Inflammatory macrophage treated with lipopolysaccharide for 1 hour (primary cell): ENCODE measurements around the gene ZNHIT3.
"Not testable (repeated sequence)": the region's sequence is repeated elsewhere in the genome, so short reads cannot be mapped to it uniquely, and the experiment has no call there.

ENCODE experiments used
- DNase-seq, 2 donors: peaks; one replicate each; pipeline ENCODE4 v3.0.0-alpha.2; 2020 to 2022

The ZNHIT3 gene

DNA sequence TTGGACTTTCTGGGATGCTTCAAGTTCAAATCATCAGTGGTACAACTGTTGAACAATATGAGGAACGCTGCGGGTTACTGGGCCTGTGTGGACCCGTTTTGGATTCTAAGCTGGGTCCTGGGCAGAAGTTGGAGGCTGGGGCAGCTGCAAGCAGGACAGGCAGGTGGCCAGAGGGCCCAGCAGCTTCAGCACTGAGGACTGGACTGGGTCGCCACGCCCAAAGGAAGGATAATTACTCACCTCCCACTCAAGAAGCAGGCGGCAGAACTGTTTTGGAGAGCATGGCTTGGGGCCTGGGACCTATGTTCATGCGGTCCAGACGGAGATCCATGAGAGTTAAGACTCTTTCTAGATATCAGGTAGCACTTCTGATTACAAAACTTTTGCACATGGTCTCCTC is 1.5 kb upstream of the ZNHIT3 start:
- no peak for DNase-seq

DNA sequence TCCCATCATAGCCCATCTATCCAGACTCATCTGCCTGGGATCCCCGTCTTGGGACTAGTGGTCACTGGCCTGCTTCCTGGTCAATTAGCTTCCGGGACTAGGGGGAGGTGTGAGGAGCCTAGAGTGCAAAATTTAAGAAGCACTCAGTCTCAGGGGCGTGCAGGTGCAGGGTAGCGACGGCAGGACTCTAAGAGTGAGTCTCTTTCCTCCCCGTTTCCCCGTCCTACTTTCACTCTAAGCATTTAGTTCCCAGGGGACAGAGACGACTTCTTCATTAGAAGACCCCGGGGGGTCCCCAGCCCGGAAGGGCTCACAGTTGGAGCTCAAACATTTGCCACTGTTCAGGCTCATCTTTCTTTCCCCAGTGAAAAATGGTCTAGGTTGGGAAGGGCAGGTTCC is 677 bp upstream of the ZNHIT3 start:
- DNase-seq: no peak

DNA sequence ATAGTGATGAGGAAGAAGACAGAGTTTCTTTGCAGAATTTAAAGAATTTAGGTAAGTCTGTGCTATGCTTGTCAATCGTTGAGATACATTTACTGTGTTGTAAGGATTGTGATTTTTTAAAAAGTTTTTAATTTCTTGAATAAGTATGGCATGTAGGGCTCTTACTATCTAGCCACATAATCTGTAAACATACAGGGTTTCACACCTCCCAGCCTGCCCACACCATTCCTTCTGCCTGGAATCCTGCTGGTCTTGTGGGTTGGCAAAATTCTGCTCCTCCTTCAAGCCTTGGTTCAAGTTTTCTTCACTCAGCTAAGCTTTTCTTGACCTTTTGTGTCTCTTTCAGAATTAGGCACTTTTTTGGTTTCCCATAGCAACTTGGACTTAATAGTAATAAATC is 7.5 kb downstream of the ZNHIT3 start:
- no peak for DNase-seq

DNA sequence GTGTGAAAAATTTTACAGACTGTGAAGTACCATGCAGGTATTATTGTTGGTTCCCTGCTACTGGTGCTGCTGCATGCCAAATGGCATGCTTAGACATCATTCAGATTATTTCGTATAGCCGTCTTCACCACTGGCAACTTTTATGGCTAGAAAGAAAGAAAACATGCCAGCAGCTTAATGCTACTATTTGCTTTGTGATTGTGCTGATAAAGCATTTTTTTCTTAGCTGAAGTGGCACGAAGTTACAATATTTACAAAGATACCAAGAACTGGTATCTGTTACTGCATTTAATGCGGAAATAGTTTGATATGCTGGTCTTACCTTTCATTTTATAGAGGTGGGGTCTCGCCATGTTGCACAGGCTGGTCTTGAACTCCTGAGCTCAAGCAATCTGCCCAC is 8.2 kb downstream of the ZNHIT3 start:
- no peak for DNase-seq

DNA sequence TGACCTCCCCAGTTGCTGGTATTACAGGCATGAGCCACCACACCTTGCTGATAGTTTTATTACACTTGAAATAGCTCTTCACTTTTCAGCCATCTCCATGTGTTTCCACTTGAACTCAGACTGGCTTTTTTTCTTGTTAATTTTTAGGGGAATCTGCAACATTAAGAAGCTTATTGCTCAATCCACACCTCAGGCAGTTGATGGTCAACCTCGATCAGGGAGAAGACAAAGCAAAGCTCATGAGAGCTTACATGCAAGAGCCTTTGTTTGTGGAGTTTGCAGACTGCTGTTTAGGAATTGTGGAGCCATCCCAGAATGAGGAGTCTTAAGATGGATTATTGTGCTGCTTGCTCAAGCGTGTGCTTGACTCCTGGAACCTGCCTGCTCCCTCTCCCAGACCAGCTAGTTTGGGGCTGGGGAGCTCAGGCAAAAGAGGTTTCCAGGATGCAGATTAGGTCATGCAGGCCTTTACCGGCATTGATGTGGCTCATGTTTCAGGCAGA is 8.6 kb downstream of the ZNHIT3 start:
- no peak for DNase-seq

DNA sequence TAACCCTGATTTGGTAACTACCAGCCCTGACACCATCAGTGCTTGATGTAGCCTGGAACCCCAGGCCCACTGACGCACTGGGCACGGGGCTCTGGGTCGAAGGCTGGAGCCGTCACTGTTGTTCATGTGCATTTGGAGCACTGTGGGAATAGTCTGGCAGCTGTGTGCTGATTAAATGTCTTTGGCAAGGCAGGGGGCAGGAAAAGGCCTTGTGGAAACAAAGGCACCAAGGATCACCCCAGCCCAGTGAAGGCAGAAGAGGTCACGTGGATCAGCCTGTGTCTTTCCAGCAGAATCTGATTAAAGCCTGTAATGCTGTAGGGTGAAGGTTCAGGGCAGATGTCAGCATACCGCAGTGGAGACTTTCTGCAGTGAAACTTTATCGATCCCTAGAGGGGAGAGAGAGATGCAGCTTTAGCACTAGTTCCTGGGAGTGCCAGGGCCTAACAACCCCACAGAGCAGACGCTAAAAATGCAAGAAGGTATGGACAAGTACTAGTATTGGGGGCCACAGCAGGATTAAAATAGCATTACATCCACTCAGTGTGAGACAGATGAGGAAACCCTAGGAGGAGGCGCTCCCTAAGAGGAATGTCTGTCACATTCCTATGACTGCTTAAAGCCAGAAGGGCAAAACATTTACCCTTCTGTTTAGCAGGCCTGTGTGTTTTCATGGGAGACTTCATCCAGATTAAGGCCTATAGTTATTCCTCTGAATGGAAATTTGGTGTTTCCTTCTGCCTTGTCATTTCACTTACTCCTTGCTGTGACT is 9.7 kb downstream of the ZNHIT3 start:
- no peak for DNase-seq

DNA sequence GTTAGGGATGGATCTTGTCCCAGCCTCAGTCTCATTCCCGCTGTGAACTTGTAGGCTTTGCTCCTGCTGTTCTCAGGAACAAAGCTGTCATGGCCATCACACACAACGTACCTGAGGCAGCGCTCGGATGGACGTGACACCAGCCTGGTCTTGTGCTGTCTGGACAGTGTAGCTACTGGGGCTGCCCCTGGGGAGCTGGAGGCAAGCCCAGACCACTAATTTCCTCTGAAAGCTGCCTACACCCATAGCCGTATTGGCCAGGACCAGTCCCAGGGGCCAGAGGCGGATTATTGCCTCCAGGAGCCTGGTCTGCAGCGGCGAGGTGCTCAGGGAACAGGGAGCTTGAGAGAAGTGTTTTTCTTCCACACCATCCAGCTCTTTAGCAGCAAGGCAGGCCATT is 11.7 kb downstream of the ZNHIT3 start:
- DNase-seq: no peak

DNA sequence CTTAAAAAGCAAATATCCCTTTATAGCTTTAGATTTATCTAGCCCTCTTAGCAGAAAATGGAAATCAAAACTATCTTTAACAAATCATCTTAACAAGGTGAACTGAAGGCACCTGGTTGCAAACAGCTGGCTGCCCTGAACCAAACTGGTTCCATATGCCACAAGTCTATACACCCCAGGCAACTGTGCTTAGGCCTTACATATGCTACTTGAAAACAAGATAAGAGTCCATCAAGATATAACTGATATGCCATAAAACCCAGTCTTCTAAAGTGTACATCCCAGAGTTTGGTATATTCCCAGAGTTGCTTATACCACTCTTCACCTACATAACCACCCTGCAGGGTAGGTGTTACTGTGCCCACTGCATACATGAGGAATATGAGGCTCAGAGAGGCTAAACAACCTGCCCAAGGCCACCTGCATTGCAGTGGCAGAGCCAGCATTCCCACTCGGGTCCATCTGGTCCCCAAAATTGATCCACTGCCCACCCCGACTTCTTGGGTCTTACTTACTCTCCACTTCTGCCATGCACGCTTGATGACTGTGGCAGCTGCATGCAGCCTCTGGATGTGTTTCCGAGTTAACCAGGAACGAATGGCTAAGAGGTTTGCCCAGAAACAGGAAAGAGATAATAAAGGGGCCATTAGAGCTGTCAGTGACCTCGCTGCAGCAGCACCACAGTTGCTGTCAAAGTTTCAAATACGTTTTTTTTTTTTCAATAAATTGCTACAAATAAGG is 12.2 kb downstream of the ZNHIT3 start:
- DNase-seq: no peak

DNA sequence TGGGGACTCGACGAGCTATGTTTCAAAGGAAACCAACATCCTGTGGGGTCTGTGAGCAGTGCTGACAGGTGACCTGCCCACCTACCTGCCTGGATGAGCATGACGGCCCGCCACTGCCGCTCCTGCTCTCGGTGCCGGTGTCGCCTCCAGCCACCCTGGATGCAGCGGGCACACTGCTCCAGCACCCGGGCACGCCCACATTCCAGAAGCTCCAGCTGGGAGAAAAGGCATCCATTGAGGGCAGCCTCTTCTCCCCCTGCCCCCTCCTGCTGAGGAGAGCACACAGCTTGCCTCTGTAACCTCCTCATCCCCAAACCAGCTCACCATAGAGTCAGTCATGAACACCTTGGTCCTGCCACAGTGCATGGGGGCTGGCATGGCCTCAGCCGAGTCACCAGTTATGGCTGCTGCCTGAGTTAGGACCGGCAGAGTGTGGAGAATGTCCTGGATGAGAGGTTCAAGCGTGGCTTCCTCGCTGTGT is 14.3 kb downstream of the ZNHIT3 start:
- no peak for DNase-seq

DNA sequence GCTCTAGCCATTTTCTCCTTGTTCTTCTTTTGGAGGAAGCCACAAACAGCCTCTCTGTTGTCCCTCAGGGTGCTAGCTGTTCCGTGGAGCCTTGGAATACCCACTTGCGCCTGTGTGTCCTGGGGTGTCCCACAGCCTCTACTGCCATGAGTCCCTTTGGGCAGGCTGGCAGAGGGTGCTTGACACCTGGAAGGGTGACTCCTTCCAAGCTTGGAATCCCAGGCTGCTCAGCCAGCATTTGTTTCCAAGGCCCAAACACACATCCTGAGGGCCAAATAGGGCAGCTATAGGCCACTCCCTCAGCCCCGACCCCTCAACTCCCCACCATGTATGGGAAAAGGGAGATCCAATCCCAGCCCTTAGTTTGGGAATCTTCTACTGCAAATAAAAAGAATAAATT is 14.9 kb downstream of the ZNHIT3 start:
- DNase-seq: no peak

DNA sequence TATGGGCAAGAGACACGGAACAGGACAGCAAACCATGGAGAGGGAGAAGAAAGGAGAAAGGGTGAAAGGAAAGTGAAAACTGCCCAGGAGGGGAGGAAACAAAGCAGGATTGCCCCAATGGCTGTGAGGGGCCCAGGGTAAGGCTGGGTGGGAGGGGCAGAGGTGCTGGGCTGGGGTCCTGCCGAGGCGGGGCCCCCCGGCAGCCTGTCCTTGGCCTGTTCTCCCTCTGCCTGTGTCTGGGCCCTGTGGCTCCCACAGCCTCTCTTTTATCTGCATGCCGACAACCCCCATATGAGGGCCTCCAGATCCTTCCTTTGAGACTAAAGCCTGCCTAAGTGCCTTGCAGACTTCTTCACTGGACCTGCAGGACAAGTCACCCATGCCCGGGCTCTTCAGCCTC is 15.5 kb downstream of the ZNHIT3 start:
- DNase-seq: no peak

DNA sequence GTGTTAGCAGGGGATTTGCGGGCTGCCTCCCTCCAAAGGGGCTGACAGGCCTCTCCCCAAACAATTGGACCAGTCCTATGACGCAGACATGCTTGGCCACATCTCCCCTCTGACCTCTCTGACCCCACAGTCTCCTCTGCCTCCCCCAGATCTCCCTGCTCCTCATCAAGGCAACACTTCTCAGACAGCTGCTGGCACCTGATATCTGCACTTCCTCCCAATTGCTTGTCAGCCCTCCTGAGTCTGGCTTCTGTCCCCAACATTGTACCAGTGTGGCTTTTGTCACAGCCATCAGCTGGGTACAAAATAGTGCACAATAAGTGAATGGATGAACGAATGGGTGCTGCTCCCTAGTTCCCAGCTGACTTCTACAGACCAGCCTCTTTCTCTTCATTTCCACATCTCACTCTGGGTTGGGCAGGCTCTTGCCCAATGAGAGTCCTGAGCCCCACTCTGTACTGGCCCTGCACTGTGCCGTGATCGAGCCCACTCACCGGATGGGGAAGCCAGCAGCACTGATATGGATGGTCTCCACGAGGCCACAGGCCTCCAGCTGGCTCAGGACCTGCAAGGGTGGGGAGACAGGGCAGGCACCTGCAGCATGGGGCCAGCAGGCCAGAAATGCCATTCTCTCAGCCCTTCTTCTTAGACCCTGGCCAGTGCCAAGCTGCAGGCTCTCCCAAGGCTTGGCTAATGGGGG is 17.1 kb downstream of the ZNHIT3 start:
- DNase-seq: no peak

DNA sequence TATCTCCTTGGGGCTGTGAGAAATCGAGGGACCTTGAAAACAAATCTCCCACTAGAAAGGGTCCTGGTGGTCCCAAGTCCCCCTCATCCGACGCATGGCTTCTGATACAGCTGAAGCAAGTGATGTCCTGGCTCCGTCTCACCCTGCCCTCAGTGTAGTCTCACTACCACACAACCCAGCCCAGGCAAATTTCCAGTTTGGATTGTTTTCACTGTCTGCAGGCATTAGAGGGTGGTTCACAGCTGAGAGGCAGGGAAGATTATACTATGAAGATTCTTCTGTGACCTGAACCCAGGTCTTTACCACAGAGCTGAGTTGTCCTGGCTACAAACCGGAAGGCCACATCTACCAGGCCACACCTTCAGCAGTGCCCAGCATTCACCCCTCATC is 17.7 kb downstream of the ZNHIT3 start:
- DNase-seq: no peak

DNA sequence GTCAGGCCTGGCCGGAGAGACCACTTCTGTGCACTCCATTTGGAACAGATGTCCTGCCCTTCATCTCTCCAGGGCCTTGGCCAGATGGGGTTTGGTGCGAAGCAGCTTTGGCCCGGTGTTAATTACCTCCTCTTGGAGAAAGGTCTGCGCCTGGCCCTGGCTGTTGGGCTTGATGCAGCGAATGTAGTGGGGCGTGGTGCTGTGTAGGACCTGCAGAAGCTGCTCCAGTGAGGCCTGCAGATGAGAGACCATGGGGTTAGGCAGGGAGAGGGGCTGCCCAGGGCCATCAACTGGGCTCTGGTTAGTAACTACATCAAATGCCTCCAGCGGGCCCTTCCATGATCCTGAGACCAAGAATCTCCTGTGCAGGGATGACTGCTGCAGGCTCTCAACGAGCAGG is 18.7 kb downstream of the ZNHIT3 start:
- DNase-seq: no peak

DNA sequence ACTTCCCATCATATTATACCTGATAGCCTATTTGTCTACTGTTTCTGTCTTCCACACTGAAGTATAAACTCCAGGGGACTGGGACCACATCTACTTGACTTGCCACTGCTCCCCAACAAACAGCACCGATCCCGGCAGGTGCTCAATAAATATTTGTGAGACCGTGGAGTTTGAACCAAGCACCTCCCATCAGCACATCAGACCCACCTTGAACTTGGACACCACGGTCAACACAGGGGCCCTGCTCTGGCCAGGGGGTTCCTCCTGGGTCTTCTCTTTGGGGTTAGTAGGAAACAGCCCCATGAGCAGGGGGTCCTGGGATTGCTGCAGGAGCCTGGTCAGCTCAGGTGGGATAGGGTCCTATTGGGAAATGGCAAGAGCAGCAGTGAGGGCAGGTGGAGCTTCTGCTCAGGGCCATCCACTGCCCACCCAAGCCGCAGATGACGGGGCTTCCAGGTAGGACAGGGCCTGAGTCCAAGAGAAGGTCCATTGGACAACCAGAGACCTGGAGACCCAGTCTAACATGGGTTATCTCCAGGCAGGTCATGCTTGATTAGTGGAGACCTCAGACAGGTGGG is 19.9 kb downstream of the ZNHIT3 start:
- DNase-seq: no peak

DNA sequence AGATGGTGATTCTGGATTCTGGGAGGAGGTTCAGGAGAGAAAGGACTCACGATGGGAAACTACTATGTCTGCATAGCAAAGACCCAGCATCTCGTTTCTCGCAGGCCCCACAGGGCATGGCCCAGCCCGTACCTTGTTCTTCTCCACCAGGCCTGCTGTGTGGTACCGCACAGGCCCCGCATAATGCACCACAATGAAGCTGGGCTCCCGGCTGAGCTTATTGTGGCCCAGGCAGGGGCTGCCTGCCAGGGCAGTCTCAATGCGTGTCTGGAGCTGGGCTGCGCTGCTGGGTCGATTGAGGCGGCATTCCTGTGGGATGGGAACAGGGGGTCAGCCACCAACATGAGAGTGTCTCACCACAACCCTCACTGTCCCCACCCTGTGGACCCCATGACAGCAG is 20.4 kb downstream of the ZNHIT3 start:
- no peak for DNase-seq

DNA sequence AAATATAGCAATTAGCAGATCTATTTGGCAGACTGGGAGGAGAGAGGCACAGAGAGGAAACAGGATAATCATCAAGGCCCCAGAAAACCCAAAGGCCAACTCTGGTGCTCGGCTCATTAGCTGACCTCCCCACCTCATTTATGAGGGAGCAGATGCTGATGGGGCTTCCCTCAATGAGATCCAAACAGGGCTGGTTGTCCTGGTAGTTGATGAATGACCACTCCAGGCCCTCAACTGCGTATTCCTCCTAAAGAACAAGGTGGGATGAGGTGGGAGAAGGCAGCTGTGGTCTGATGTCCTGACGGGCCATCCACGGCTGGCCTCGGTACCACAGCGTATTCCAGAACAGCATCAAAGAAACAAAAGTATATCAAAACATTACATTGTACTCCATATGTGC is 20.8 kb downstream of the ZNHIT3 start:
- no peak for DNase-seq

DNA sequence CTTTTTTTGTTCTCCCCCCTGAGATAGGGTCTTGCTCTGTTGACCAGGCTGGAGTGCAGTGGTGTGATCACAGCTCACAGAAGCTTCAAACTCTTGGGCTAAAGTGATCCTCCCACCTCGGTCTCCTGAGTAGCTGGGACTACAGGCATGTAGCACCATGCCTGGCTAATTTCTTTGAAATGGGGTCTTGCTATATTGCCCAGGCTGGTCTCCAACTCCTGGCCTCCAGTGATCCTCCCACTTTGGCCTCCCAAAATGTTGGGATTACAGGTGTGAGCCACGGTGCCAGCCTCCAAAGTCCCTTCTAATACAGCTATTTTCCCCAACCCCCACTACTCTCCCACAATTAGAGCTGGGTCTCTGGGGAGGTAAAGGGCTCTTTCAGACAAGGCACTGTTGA is 22.0 kb downstream of the ZNHIT3 start:
- not testable (repeated sequence) for DNase-seq

DNA sequence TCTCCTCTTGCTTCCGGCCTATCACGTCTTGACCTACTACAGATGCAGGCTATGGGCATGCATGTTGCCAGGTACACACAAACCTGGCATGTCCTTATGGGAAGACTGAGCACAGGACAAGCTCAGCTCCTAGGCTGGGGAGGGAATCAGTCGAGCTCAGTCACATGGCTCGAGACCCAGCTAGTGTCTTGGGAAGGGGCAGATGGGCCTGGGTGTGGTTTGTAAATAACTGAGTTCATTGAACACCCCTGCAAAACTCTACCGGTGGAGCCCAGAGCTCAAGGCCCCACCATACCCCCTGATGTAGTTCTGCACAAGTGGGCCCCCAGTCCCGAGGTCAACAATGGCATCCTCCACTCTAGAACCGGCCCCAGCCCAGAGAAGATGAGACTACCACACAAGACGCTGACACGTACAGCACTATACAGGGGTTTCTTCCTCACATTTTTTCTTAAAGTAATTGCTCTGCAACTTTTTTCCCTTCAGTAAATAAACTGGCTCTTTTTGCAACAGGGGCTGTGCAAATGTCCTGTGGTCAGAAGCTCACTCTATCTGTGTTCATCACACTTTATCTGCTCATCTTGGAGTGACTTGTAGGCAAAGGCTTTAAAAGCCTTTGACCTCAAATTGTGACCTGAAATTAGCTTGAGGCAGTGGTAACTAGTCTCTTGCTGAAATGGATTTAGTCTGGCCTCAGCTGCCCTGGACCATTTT is 22.9 kb downstream of the ZNHIT3 start:
- DNase-seq: no peak

DNA sequence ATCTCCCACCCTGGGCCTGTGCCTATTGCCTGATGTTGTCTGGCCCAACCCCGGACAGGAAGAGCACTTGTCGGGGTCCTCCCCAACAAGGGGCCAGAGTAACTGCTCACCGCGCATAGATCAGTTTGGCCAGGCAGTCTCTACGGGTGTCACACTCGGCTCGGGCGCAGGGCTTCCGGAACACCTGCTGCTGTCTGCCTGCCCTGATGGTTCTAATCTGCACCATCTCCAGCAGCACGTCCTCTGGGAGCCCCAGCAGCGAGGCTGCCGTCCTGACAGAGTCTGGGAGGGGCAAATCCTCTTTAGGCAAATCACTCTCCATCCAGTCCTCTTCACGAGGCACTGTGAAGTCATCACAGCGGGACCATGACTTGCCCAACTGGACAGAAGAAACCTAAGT is 24.2 kb downstream of the ZNHIT3 start:
- no peak for DNase-seq

DNA sequence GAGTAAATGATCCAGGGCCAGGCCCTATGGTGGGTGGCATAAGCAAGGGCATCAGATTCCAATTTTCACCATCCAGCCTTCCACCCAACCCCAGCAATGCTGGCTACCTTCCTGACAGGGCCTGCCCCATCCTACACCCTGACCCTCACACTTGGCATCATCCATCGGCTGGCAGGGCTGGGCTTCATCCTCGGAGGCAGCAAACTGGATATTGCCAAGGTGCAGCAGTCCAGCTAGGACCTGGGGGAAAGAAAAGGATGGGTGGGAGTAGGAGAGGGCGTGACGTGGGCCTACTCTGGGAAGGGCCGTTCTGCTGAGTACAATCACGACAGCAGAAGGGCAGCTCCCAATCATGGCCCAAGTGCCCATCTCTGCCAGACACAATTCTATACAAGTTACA is 24.7 kb downstream of the ZNHIT3 start:
- no peak for DNase-seq

DNA sequence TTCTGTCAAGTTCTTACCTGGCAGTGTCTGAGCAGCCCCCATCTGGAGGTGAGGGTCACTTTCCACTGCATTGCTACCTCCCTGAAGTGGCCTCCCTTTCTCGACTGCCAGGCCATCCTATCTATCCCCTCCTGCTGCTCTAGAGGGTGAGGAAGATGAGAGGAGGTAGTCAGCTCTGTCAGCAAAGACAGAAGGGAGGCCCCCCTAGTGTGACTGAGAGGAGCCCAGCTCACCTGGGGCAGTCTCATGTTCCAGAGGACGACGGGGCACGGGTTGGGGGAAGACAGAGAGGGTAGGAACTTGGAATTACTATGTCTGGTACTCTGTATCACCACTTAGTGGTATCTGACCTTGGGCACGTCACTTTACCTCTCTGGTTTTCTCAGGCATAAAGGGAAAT is 26.2 kb downstream of the ZNHIT3 start:
- no peak for DNase-seq

DNA sequence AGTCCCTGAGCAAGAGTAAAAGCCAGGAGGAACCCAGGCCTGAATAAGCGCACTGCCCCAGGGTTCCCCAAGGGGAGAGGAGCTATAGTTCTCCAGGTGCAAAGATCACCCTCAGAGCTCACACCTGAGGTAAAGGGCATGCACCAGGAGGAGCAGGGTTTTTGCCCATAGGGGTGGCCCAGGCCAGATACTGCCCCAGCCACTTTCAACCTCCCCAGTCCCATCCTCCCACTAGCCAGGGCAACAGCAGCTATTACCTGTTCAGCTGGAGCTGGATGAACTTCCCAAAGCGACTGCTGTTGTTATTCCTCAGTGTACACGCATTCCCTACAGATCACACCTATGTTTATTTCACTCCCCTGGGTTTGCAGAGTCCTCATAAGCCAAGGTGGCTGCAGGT is 28.4 kb downstream of the ZNHIT3 start:
- DNase-seq: no peak
